Activated naive CD4-positive, alpha-beta T cell treated with anti-CD3 and anti-CD28 coated beads, Interleukin-2, amount 50 U/mL, for 24 hours (primary cell): ENCODE measurements around the gene RANBP1.

ENCODE experiments used
- H3K27ac Mint-ChIP-seq: one replicate; pipeline ENCODE4 v1.8.0; 2021; ENCODE audit warnings: mild to moderate bottlenecking, mixed read lengths
- H3K27me3 Mint-ChIP-seq: one replicate; pipeline ENCODE4 v1.8.0; 2021; ENCODE audit warnings: mixed read lengths
- H3K36me3 Mint-ChIP-seq: one replicate; pipeline ENCODE4 v1.8.0; 2021; ENCODE audit warnings: mixed read lengths
- H3K4me1 Mint-ChIP-seq: one replicate; pipeline ENCODE4 v1.8.0; 2021; ENCODE audit warnings: mixed read lengths
- H3K4me3 Mint-ChIP-seq: one replicate; pipeline ENCODE4 v1.8.0; 2021; ENCODE audit warnings: mild to moderate bottlenecking, mixed read lengths
- H3K9me3 Mint-ChIP-seq: one replicate; pipeline ENCODE4 v1.8.0; 2021; ENCODE audit warnings: mixed read lengths

RANBP1 gene

DNA sequence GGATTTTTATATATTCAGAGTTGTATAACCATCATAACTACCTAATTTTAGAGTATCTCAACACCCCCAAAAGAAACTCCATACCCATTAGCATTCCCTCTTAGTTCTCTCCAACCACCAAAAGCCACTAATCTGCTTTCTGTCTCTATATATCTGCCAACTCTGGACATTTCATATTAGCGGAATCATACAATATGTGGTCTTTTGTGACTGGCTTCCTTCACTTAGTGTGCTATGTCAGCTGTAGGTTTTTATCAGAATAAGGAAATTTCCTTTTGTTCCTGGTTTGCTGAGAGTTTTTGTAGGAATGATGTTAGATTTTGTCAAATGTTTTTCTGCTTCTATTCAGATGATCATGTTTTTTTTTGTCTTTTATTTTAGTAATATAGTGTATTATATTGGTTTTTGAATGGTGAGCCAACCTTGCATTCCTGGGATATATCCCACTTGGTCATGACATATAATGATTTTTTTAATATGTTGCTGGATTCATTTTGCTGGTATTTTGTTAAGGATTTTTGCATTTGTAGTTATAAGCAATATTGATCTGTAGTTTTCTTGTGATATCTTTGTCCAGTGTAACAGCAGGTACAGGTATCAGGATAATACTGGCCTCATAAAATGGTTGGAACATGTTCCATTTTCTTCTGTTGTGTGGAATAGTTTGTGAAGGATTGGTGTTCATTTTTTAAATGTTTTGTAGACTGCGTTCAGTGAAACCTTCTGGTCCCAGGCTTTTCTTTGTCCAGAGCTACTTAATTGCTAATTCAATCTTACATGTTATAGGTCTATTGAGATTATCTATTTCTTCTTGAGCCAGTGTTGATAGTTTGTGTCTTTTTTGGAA, 19.1 kb upstream of the RANBP1 start:
- no peaks in the 10 kb centered on the region for H3K27me3 Mint-ChIP-seq
- peaks cover 54% of the 10 kb centered on the region for H3K4me1 Mint-ChIP-seq
- H3K27ac Mint-ChIP-seq = no peak overlapping the region
- no peak overlapping the region for H3K4me3 Mint-ChIP-seq
- H3K36me3 Mint-ChIP-seq = peaks cover 23% of the 10 kb centered on the region
- H3K9me3 Mint-ChIP-seq = no peaks in the 10 kb centered on the region

DNA sequence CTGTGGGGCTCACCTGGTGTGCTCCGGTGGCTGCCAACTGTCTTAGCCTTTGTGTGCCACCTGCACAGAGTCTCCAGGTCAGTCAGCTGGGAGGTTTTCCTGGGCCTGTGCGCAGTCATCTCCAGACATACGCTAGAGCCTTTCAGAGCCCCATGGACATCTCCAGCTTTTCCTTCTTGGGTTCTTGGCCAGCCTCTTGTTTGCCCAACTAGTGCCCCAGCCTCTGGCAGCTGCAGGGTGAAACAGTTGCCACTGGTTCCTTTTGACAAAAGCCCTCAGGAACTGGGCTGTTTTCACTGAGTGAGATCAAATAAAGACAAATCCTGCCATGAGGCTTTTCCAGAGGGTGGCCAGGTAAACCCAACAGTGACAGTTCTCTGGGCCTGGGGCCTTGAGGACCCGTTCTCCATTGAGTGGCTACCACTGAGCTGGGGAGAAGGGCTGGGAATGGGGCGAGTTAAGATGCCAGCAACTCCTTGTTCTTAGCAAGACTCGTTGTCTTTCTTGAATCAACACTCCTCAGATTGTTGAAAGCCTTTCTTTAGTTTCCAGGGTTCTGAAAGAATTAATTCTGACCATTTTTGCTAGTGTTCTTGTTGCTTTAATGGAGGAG, 16.7 kb upstream of the RANBP1 start:
- H3K27ac Mint-ChIP-seq = peak overlapping the region; percentile 91
- no peaks in the 10 kb centered on the region for H3K9me3 Mint-ChIP-seq
- peak overlapping the region; percentile 82 for H3K4me3 Mint-ChIP-seq
- peaks cover 65% of the 10 kb centered on the region for H3K4me1 Mint-ChIP-seq
- H3K27me3 Mint-ChIP-seq = no peaks in the 10 kb centered on the region
- peaks cover 24% of the 10 kb centered on the region for H3K36me3 Mint-ChIP-seq

DNA sequence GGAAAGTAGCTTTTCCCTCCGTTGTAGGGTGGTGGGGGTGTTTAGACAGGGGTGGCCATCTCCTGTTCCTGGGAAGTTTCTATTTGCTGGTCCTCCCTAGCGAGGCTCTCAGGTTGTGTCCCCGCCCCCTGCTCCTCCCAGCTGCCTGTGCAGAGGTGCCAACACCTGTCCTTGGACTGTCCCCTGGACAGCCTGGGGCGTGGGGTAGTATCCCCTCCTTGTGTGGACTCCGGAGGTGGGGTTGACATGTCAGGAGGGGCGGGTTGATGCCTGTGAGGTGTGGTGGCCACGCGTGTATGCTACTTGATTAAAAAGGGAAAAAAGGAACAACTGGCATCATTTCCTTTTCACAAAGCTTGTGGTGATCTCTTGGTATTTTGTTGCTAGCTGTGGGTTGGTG, 14.3 kb upstream of the RANBP1 start:
- Mint-ChIP-seq H3K4me3 (no peak overlapping the region), H3K27ac (peak overlapping the region; percentile 38)

DNA sequence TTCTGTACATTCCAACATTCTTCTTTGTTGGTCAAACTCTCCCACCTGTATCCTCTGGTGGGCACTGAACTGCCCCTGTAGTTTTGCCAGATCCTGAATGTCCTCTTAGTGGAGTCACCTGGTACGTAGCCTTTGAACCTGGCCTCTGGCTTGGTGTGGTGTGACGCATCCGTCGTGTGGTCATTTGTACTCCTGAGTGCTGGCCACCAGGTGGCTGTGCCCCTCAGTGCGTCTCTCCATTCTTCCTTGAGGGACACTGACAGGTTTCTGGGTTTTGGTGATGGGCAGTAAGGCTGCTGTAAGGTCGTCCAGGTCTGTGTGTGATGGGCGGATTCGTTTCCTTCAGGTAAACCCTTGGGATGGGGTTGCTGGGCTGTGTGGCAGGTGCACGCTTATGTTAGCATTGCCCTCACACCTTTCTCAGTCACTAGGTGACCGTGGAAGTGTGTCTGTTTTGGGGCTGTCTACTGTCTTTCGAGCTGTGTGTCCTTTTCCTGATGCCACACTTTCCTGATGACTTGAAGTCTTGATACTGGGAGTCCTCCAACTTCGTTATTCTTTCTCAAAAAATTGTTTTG, 13.6 kb upstream of the RANBP1 start:
- Mint-ChIP-seq H3K27me3 (no peaks in the 10 kb centered on the region), H3K4me3 (no peak overlapping the region), H3K27ac (peak overlapping the region; percentile 38), H3K4me1 (peaks cover 49% of the 10 kb centered on the region), H3K9me3 (no peaks in the 10 kb centered on the region), H3K36me3 (peaks cover 6% of the 10 kb centered on the region)

More for the DNA sequence above, 14.3 kb upstream of the RANBP1 start:
- no peaks in the 10 kb centered on the region for H3K9me3 Mint-ChIP-seq
- peaks cover 53% of the 10 kb centered on the region for H3K4me1 Mint-ChIP-seq
- peaks cover 11% of the 10 kb centered on the region for H3K36me3 Mint-ChIP-seq
- no peaks in the 10 kb centered on the region for H3K27me3 Mint-ChIP-seq

DNA sequence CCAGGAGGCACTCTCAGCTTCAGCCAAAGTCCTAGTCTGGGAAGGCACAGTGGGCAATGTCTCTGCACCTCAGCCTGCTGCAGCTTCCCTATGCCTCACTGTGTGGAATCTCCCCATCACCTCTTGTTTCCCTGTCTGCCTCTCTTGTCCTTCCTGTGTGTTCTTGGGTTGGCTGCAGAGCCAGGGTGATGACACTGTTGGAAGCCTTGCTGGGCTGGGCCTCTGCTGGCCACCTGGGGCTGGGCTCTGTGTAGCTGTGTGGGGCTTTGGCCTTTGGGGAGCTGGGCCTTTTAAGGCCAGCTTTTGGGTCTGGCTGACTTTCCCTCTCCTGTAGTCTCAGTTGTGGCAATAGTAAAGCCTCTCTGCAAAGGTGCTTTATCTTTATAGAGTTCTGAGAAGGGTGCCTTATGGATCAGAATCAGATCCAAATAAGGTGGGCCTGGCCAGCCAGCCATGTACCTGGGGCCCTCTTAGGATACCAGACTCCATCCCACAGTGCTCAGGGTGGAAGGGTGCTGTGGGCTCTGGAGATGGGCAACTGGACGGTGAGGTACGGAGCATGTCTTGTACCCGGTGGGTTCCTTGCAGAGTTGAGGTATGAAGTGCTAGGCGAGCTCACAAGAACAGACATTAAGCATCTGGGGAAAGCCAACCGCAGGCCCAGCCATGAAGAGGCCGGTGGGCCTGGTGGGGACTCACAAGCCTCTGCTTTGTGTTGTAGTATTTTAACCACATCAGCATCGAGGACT, 10.3 kb upstream of the RANBP1 start:
- Mint-ChIP-seq H3K4me3 (no peak overlapping the region), H3K27ac (no peak overlapping the region), H3K27me3 (no peaks in the 10 kb centered on the region), H3K36me3 (peaks cover 1% of the 10 kb centered on the region), H3K9me3 (no peaks in the 10 kb centered on the region), H3K4me1 (peaks cover 21% of the 10 kb centered on the region)

DNA sequence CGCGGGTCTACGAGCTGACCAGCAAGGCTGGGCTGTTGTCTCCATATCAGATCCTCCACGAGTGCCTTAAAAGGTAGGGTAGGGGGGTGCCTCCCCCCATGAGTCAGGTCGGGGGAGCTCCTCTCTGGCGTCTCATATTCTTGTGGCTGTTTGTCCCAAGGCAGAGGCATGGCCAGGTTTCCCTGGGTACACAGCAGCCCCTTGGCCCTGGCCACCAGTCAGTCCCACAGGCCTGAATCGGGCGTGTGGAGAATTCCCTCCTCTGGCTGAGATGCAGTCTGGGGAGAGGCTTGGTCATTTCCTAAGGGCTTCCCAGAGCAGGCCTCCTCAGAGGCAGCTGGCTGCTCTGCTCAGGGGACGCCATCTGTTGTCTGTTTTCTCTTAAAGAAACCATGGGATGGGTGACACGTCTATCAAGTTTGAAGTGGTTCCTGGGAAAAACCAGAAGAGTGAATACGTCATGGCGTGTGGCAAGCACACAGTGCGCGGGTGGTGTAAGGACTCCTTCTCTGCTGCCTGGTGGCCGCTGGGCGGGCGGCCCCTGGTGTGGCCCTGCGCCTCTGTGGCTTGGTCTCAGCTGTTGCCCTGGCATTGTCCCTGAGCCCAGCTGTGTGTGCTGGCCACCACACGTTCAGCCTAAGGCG, 9.6 kb upstream of the RANBP1 start:
- Mint-ChIP-seq H3K9me3 (no peaks in the 10 kb centered on the region), H3K27ac (no peak overlapping the region), H3K4me1 (peaks cover 14% of the 10 kb centered on the region)

DNA sequence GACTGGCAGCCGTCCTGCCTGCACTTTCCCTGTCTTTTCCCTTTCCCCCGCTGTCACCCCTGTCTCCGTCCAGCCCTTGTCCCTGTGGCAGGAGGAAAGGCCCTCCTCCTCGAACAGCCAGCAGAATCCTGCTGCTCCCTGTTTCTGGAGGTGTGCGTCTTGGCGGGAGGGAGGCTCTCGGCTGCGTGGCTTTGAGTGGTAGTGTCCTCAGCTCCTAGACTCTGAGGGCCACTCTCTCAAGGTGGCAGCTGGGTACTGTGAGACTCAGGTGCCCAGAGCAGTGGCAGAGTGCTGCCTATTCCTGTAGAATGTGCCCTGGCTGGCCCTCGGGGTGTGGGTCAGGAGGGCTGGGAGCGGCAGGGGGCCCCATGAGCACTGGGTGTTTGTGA, 9.1 kb upstream of the RANBP1 start:
- Mint-ChIP-seq H3K9me3 (no peaks in the 10 kb centered on the region), H3K4me3 (no peak overlapping the region), H3K27me3 (no peaks in the 10 kb centered on the region), H3K36me3 (peaks cover 1% of the 10 kb centered on the region), H3K27ac (no peak overlapping the region), H3K4me1 (peaks cover 12% of the 10 kb centered on the region)

More for the DNA sequence above, 9.6 kb upstream of the RANBP1 start:
- Mint-ChIP-seq H3K36me3 (peaks cover 1% of the 10 kb centered on the region), H3K4me3 (no peak overlapping the region), H3K27me3 (no peaks in the 10 kb centered on the region)

DNA sequence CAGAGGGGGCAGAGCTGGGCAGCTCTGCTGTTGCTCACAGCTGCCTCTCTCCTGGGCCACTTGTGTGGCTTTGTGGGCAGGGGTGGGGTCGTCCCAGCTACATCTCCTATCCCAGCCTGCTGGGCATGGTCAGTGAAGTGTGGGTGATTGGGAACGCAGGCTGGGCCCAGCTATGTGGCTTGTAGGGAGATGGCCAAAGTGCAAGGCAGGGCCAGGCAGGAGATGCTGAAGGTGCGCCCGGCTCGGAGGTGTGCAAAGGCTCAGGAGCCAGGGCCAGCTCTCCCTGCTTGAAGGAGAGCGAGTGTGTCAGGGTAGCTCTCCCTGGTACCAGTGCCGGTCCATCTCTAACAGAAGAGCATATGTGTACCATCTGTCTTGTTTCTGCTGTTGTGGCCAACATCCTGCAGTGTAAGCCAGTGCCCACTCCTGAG, 8.4 kb upstream of the RANBP1 start:
- H3K27me3 Mint-ChIP-seq = no peaks in the 10 kb centered on the region
- peak overlapping the region; percentile 63 for H3K27ac Mint-ChIP-seq
- no peaks in the 10 kb centered on the region for H3K9me3 Mint-ChIP-seq
- no peak overlapping the region for H3K4me3 Mint-ChIP-seq
- H3K4me1 Mint-ChIP-seq = peaks cover 10% of the 10 kb centered on the region
- H3K36me3 Mint-ChIP-seq = peaks cover 3% of the 10 kb centered on the region

DNA sequence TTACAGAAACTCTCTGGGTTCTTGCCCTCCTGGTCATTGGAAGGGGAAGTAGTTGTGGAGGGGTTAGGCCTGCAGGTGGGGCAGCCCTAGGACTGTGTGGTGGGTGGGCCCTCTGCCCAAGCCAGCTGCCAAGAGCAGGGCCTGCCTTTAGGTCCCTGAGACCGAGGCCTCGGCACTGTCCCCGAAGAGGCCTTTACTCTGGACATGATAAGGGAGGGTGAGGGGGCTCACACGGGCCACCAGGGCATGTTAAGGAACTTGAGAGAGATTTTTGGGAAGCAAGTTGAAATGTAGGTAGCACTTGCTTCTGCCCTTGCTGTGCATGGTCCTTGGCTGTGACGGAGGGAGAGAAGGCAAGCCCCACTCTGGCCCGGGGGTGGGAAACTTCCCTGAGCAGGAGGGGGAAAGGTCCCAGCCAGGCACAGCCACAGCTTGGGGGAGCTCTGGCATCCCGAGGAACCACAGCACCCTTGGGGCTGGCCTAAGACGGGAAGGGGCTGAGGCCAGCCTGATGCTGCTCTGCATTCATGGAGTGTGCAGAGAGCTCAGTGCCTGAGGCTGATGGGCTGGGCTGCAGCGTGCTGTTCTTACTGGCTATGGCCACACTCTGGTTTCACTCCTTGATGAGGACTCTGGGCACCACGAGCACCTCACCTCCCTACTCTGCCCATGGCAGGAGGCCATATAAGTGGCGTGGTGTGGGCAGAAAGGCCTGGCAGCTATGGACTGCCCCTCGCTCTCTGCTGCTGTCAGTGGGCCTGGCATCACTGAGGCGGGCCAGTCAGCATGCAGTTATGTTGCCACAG, 7.8 kb upstream of the RANBP1 start:
- H3K27ac Mint-ChIP-seq = peak overlapping the region; percentile 63
- peaks cover 2% of the 10 kb centered on the region for H3K36me3 Mint-ChIP-seq
- no peaks in the 10 kb centered on the region for H3K9me3 Mint-ChIP-seq
- H3K4me1 Mint-ChIP-seq = peaks cover 6% of the 10 kb centered on the region
- no peak overlapping the region for H3K4me3 Mint-ChIP-seq
- H3K27me3 Mint-ChIP-seq = no peaks in the 10 kb centered on the region

DNA sequence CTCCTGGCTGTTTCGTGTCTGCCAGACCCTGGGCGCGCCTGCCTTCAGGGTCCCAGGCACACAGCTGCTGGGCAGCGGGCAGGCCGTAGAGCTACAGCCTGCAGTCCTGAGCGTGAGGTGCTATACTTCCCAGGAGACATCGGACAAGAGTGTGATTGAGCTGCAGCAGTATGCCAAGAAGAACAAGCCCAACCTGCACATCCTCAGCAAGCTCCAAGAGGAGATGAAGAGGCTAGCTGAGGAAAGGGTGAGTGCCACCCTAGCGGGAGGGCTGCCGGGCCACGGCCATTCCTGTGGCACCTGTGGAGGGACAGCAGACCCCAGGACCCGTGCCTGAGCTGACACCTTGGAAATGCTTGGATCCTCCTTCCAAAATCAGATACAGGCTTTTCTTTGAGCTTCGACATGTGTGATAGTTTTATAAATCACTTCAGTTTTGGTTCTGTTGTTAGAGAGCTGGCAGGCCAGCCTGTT, 7.1 kb upstream of the RANBP1 start:
- no peaks in the 10 kb centered on the region for H3K9me3 Mint-ChIP-seq
- peaks cover 6% of the 10 kb centered on the region for H3K4me1 Mint-ChIP-seq
- peaks cover 2% of the 10 kb centered on the region for H3K36me3 Mint-ChIP-seq
- H3K27ac Mint-ChIP-seq = peak overlapping the region; percentile 38
- H3K4me3 Mint-ChIP-seq = no peak overlapping the region
- H3K27me3 Mint-ChIP-seq = no peaks in the 10 kb centered on the region

DNA sequence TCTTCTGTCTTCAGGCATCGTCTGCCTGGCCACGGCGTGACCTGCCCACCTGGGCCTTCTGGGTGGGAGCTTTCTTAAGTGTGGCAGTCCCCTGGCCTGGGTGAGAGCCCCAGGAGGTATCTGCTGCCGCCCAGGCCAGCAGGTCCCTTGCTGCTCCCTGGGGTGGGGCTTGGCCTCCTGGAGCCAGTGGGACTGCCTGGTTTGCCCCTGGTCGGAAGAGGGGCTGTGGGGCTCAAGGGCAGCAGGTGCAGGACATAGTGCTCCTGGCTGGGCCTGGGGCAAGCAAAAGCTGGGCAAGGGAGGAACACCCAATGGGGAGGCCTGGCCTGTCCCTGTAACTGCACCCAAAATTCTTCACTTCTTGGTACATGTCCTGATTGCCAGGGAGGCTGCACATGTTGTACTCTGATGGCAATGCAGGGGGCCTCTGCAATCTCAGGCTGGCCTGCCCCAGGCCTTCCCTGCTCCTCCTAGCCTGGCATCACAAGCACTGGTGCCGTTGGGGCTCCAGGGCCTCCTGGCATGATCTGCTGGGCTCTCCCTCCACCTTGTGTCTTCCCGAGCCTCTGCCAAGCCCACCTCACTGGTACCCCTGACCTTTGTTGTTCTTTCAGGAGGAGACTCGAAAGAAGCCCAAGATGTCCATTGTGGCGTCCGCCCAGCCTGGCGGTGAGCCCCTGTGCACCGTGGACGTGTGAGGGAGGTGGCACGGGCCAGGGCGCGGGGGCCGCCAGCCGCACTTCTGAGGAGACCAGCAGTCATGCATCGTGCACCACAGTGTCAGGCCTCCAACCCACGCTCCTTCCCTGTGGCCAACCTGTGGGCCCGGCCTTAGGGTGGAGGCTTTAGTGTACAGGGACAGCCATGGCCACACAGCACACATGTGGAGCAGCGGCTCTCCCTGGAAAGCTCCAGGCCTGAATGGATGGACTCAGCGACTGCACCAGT, 6.2 kb upstream of the RANBP1 start:
- no peaks in the 10 kb centered on the region for H3K27me3 Mint-ChIP-seq
- peaks cover 10% of the 10 kb centered on the region for H3K4me1 Mint-ChIP-seq
- no peaks in the 10 kb centered on the region for H3K9me3 Mint-ChIP-seq
- H3K4me3 Mint-ChIP-seq = no peak overlapping the region
- peak overlapping the region; percentile 79 for H3K27ac Mint-ChIP-seq
- peaks cover 5% of the 10 kb centered on the region for H3K36me3 Mint-ChIP-seq

DNA sequence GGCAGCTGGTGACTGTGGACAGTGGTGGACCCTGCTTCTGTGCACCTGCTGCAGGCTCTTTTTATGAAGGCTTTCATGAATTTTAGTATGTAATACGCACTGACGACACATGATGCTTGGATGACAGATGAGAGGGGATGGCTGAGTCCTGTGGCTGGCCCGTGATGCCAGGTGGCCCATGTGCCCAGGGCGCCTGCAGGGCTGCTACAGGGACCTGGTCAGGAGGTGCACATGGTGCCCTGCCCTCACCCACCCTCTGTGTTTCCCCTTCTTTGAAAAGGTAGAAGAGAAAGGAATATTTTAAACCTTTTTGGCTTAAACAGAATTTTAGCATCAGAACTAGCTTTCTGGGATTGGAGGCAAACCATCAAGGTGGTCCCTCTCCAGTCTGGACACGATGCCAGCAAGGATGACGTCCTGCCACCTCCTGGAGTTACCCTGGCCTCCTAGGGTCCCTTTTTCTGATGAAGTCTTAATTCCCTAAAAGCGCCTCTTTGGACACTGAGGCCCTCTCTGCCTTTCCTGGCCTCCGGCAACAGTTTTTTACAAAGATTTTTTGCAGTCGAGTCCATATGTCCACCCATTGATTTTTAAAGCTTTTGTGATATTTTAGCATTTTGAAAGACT, 5.4 kb upstream of the RANBP1 start:
- Mint-ChIP-seq H3K27me3 (no peaks in the 10 kb centered on the region), H3K9me3 (no peaks in the 10 kb centered on the region), H3K36me3 (peaks cover 8% of the 10 kb centered on the region), H3K4me3 (no peak overlapping the region), H3K4me1 (peaks cover 16% of the 10 kb centered on the region), H3K27ac (peak overlapping the region; percentile 79)

DNA sequence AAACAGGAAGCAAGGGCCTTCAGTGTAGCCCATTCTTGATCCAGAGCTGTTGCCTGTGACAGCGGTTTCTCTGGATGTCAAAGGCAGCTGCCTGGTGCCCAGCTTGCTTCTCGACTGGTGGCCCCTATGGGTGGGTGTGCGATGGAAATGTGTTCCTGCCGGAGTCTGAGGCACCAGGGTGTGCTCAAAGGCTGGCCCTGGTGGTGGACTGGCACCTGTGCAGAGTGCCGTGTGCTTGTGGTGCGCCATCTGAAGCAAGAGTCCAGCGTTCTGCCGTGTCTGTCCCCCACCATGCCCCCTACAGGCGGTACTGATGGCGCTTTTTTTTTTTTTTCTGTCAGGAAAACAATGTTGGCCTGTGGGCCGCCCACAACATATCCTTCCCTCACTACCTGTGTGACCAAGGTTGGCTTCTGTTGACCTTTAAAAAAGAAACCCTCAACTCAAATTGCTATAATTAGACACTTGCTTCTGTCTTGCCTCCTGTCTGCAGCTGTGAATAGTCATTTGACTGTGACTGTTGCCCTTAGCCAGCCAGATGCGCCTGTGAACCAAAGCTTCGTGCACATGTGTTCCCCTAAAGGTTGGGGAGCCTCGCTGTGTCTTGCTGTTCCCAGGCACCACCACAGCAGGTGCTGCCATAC, 4.7 kb upstream of the RANBP1 start:
- no peaks in the 10 kb centered on the region for H3K9me3 Mint-ChIP-seq
- peaks cover 16% of the 10 kb centered on the region for H3K4me1 Mint-ChIP-seq
- peak overlapping the region; percentile 76 for H3K27ac Mint-ChIP-seq
- H3K27me3 Mint-ChIP-seq = no peaks in the 10 kb centered on the region
- no peak overlapping the region for H3K4me3 Mint-ChIP-seq
- peaks cover 8% of the 10 kb centered on the region for H3K36me3 Mint-ChIP-seq
